T-helper 9 cell (primary cell): ENCODE results near the gene MBL2.

ENCODE experiments used
- DNase-seq: peaks from one replicate; pipeline ENCODE4 v3.0.0-alpha.2; 2020
- total RNA-seq, 2 donors: gene quantifications; one replicate each; lab custom pipeline; 2026; lab: John Stamatoyannopoulos, UW

Gene MBL2
- 0 reads per million in 2 donors for total RNA-seq

- DNase-seq = no peak
Observed at GRCh38 chr10:52772623-52773022, at the start of gene MBL2. Gene MBL2 (minus strand): TSS chr10:52772784. CDS start chr10:52771635, 1,149 bp downstream.

- no peak for DNase-seq
Observed at GRCh38 chr10:52820309-52820708, 47.7 kb upstream of the MBL2 start.

GRCh38 chr10:52818019-52818418, 45.4 kb upstream of the MBL2 start:
- DNase-seq = no peak

- DNase-seq = no peak
Observed at GRCh38 chr10:52814506-52814905, 41.9 kb upstream of the MBL2 start.

- no peak for DNase-seq
Observed at GRCh38 chr10:52811776-52812175, 39.2 kb upstream of the MBL2 start.

GRCh38 chr10:52810761-52811160, 38.2 kb upstream of the MBL2 start:
- DNase-seq = no peak

- DNase-seq = no peak
Observed at GRCh38 chr10:52807803-52808202, 35.2 kb upstream of the MBL2 start.

GRCh38 chr10:52805414-52806285, 33.1 kb upstream of the MBL2 start:
- no peak for DNase-seq

GRCh38 chr10:52801947-52802346, 29.4 kb upstream of the MBL2 start:
- DNase-seq = no peak

- DNase-seq = no peak
Observed at GRCh38 chr10:52786098-52786497, 13.5 kb upstream of the MBL2 start.

GRCh38 chr10:52785418-52785817, 12.8 kb upstream of the MBL2 start:
- DNase-seq = no peak

- no peak for DNase-seq
Observed at GRCh38 chr10:52783726-52784125, 11.1 kb upstream of the MBL2 start.

GRCh38 chr10:52782554-52782953, 10.0 kb upstream of the MBL2 start:
- no peak for DNase-seq

- DNase-seq = no peak
Observed at GRCh38 chr10:52780391-52781155, 8.0 kb upstream of the MBL2 start.

- DNase-seq = no peak
Observed at GRCh38 chr10:52779541-52780390, 7.2 kb upstream of the MBL2 start.

- DNase-seq = no peak
Observed at GRCh38 chr10:52778511-52779392, 6.2 kb upstream of the MBL2 start.

GRCh38 chr10:52777414-52777813, 4.8 kb upstream of the MBL2 start:
- no peak for DNase-seq

GRCh38 chr10:52776471-52776903, 3.9 kb upstream of the MBL2 start:
- no peak for DNase-seq

GRCh38 chr10:52775132-52775647, 2.6 kb upstream of the MBL2 start:
- DNase-seq = no peak

- no peak for DNase-seq
Observed at GRCh38 chr10:52774600-52775106, 2.1 kb upstream of the MBL2 start.

GRCh38 chr10:52774182-52774581, 1.6 kb upstream of the MBL2 start:
- no peak for DNase-seq
